DMS114 treated with DMSO at 0.1 percent for 48 hours (cell line): Measurements from ENCODE around the gene CHSY1.
"Not testable (repeated sequence)": the region's sequence is repeated elsewhere in the genome, so short reads cannot be mapped to it uniquely, and the experiment has no call there.

ENCODE experiments used
- DNase-seq: peaks from one replicate; lab custom pipeline; 2025; ENCODE audit not compliant: unreplicated experiment; lab: John Stamatoyannopoulos, UW

The CHSY1 gene, protein sequence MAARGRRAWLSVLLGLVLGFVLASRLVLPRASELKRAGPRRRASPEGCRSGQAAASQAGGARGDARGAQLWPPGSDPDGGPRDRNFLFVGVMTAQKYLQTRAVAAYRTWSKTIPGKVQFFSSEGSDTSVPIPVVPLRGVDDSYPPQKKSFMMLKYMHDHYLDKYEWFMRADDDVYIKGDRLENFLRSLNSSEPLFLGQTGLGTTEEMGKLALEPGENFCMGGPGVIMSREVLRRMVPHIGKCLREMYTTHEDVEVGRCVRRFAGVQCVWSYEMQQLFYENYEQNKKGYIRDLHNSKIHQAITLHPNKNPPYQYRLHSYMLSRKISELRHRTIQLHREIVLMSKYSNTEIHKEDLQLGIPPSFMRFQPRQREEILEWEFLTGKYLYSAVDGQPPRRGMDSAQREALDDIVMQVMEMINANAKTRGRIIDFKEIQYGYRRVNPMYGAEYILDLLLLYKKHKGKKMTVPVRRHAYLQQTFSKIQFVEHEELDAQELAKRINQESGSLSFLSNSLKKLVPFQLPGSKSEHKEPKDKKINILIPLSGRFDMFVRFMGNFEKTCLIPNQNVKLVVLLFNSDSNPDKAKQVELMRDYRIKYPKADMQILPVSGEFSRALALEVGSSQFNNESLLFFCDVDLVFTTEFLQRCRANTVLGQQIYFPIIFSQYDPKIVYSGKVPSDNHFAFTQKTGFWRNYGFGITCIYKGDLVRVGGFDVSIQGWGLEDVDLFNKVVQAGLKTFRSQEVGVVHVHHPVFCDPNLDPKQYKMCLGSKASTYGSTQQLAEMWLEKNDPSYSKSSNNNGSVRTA

DNA sequence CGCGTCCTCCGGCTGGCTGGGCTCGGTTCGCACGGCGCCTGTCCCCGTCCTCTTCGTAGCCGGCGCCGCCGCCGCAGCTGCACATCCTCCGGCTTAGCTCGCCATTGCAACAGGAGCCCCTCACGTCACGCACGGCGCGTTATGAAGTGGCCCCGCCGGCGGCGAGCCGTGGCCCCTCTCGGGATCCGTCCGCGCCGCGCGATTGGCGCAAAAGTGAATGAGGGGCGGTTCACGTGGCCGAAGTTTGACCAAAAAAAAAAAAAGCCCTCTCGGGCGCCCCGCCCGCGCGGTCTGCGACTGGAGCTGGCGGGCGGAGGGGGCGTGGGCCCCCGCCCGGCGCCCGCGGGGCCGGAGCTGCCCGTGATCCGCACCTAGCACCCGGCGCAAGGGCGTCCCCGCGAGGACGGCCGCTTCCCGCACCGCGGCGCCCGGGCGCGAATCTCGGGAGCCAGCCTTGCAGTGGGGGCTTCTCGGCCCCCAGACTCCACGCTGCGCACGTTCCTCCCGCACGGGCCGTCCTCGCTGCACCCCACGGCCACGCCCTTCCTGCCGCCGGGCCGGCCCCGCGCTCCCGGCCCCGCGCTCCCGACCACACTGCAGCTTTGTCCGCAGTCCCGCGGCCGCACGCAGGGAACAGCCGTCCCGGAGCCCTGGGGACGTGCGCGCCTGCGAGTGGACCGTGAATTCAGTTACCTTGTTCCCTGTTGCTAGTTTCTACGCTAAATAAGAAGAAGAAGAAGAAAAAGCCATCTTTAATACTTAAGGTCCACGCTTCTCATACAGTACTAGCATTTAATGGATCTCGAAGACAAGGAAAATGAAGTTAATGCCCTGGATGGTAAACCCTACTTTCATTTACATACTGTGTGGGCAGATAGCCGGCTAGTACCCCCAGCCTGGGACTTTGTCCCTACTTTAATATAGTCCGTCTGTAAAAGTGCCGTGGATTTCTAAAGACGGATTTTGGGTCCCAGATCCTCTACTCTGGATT is at the start of gene CHSY1:
Gene CHSY1, minus strand, starts transcription at position 219 of the 991 bp plus-strand sequence. CDS start 592 bp downstream, outside the sequence.
- DNase-seq: peak; percentile 82

DNA sequence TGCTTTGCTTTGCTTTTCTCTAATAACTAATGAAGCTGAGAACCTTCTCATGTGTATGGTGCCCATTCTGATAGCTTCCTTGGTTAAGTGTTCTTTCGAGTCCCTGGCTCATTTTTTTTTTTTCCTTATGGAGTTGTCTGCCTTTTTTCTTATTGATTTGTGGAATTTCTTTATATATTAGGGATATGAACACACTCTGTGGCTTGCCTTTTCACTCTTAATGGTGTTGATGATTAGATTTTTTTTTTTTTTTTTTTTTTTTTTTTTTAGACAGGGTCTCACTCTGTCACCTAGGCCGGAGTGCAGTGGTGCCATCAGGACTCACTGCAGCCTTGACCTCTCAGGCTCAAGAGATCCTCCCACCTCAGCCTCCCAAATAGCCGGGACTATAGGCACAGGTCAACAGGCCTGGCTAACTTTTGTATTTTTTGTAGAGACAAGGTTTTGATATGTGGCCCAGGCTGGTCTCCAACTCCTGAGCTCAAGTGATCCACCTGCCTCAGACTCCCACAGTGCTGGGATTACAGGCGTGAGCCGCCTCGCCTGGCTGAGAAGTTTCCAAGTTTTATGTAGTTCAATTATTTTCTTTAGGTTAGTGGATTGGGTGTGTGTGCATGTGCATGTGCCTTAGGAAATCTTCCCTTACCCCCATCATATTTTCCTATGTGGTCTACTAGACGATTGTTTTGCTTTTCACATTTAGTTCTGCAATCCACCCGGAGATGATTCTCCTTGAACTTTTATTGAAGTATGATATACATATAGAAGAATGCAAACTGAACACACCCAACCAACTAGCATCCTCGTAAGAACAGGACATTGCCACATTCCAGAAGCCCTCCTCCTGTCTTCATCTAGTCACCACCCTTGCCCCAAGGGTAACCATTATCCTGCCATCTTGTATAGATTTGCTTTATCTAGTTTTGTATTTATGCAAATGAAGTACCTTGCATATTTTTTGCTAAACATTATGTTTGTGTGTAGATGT is 44.9 kb upstream of the CHSY1 start:
- DNase-seq: no peak

DNA sequence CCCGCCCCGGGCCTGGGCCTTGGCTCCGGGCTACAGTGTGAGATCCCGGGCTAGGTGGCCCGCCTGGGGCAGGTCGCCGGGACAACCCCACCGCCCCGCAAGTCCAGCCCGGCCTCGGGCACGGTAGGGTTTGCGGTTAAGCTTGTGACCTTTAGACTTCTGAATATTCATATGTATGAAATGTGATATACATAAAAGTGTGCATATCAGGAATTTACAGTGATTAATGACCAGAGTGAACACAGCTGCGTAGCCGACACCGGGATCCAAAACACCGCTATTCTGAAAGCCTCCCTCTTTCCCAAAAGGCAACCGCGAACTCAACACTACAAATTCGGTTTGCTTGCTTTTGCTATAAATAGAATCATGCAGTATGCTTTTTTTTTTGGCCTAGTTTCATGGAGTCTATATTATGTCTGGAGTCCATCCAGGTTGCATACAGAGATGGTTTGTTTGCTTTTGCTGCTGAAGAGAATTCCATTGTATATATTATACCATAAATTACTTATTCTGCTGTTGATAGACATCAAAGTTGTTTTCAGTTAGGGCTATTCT is 43.8 kb upstream of the CHSY1 start:
- DNase-seq: no peak

DNA sequence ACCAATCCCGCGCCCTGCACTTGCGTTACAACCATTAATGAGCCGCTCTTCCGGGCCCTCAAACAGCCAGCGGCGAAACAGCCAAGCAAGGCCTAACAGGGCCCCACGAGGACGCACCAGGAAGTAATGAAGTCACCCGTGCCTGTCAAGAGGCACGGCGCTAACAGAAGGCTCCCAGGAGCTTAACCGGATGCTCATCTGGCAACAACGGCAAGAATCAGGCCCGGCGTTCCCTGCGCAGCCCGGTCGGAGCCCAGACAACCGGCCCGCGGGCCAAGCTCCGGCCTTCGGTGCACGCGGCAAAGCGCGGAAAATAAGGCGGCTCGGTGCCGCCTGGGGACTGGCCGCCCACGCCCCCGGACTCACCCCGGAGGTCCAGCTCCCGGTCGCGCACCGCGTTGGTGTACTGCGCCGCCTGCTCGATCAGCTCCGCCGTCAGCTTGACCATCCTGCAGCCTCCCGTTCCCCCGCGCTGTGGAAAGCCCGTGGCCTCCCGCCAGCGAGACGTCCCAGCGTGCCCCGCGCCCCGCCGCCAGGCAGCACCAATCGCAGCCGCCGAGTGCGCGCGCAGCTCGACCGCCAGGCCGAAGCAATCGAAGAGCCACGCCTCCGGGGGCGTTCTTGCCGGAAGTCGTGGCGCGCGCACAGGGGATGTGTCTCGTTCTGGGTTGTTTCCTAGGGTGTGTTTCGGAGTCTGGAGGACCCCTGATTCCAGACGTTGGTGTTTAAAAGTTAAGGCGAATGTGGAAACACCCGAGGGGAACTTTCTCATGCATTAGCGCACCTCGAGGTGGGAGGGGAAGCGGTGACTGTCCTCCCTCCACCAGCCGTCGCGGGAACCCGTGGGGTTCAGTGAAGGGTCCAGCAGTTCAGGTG is 43.1 kb upstream of the CHSY1 start, which contains the start of gene SNRPA1:
Gene SNRPA1, minus strand, starts transcription at position 518 of the 876 bp plus-strand sequence. Its CDS starts 70 bp downstream, at position 448.
- peak; percentile 93 for DNase-seq

DNA sequence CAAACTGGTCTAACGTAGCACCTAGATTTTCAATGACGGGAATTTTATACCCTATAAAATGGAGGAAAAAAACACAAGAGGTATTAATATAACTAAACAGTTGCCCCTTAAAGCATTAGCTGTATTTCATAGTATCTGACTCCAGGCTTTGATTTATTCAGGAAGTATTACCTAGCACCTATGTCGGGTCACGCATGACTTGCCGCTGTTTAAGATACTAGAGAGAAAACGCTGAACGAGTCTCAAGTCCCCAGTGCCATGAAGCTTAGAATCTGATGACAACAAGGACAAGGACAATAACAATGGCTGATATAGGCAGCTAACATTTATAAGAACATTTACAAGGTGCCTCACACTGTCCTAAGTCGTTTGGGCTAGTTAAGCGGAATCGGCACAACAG is 41.3 kb upstream of the CHSY1 start:
- no peak for DNase-seq

DNA sequence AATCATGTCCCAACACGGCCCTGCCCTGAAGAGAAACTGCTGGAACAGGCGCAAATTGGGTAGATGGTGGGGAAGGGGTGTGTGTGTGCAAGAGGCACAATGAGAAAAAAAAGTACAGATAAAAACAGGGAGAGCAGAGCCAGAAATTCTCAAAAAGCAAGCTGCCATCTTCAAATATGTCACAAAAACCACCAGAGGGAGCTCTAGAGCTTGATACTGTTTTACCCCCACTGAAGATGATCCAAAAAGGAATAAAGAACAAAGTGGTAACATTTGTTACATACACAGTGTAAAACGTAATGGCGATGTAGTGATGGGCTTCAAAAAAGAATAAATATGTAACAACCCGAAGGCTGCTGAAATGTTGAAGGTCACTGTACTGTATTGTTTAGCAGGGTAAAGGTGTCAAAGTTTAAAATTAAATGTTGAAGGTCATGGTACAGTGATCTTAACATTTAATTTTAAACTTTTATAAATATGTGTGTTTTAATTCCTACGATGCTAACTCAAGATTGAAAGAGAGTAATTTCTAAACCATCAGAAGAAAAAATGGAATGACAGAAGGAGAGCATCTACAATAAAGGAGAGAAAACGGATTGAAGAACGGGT is 37.2 kb upstream of the CHSY1 start:
- DNase-seq: peak; percentile 57

DNA sequence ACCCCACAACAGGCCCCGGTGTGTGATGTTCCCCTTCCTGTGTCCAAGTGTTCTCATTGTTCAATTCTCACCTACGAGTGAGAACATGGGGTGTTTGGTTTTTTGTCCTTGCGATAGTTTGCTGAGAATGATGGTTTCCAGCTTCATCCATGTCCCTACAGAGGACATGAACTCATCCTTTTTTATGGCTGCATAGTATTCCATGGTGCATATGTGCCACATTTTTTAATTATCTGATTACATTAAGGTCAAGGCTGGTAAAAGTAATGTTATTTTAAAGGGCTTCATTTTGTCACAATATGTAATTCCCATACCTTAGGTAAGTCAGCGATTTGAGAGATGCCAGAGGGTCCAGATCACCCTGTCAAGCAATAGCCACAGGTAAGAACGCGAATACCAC is 35.5 kb upstream of the CHSY1 start:
- not testable (repeated sequence) for DNase-seq

DNA sequence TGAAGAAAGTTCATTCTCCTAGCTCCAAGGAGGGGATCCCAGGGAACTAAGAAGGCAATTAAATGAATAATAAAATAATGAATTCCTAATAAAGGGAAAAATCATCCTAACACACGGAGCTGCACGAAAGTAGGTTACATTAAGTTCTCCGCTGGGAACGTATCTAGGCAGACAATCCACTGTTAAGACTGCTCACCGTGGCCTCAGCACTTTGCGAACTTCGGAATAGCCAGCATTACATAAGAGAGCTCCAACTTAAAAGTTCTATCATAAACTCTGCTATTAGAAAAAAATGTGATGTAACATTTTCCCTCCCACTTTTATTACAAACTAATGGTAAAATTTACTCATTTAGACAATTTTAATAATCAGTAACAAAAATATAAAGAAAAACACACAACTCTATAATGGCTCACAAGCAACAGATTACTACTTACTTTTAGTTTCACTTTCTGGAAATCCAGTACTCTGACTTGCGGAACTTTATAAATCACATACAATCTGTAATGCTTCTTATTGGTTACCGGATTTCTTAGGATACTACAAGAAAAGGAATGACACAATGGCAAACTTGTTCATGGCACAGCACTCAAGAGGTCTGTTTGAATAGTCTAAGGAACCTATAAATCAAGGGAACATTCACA is 34.7 kb upstream of the CHSY1 start:
- no peak for DNase-seq

DNA sequence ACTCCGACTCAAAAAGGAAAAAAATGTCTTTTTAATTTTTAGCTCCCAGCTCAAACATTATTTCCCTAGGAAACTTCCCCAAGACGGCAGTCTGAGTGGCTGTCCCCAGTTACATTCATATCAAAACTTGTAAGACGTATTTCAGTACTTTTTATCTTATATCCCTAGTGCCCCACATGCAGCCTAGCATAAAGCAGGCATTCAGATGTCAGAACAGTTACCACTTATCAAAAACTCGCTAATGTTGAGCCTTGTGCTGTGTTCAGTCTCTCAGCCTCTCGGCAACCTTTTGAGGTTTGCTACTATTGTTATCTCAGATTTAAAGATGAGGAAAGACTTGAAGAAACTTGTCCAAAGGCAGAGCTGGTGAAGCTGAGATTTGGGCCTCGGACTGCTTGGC is 32.1 kb upstream of the CHSY1 start:
- DNase-seq: no peak

DNA sequence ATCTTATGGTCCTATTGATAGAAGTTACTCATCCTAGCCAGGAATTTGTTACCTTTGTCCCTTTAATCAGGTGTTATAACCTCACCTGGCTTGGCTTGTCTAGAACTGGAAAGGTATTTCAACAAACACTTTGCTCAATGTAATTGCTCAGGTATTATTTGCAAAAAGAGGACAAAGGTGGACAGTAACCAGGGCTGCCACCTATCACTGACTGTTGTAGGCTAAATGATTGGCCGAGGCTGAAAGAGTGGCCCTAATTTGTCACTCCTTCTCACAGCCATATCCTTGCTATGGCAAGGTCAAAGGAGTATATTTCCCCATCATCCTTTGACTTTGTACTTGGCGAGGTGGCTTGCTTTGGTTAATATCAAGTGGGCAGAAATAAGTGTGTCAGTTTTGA is 28.2 kb upstream of the CHSY1 start:
- DNase-seq: no peak

DNA sequence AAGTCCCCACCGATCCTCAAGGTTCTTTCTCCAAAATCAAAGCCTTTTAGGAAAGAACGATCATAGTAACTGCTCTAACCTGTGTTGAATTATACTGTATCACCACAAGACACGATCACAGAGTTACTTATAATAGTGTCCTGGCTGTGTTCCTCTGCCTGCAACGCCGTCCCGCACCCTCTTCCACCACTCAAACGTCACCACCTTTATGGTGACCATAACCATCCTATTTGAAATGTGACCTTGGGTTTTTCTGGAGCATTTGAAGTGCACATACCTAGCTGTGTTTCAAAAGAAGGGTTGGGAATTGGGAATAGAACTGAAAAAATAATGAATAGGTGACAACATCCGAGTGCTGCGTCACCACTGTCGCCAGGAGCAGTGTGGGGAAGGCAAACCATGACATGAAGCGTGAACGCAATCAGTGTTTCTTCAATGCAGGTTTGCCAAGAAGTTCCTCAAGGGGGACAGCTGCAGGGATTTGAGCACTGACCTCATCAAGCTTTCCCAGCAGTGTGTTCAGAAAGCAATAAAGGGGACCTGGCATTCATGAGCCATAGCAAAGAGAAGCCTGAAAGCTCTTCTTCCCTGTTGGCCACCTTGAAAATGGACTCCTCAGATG is 26.2 kb upstream of the CHSY1 start:
- DNase-seq: no peak

DNA sequence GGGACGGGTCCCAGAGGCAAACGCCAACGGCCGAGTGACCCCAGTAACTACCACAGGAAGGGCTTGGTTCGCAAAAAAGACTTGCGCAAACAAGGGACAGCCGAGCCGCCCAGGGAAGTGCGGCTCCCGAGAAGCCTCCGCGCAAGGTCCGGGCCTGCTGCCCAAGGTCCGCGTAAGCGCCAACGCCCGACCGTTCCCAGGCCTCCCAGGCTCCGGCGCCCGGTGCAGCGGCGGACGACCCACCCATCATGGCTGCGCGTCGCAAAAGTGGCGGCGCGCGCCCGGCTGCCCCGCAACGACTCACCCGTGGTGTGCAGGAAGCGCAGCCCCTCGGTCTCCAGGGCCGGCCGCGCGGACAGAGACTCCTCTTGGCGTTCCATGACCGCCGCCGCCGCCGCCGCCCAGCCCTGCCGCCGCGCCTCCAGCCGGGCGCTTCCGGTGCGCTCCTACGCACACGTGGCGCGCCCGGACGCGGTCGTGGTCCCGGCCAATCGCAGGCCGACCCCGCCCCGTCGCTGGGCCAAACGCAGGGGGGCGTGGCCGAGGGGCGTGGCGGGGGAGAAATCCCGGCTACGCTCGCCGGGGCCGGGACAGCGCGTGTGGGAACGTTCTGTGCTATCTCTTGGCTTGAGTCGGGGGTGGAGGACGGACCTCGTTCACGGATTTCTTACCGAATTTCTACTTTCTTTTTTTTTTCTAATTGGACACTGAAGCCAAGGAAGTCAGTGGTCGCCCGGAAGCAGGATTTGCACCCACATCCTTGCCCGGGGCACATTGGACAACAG is 25.4 kb upstream of the CHSY1 start, which contains the start of gene SELENOS:
Gene SELENOS, minus strand, starts transcription at position 448 of the 785 bp plus-strand sequence. Its CDS starts 68 bp downstream, at position 380.
- peak; percentile 88 for DNase-seq

DNA sequence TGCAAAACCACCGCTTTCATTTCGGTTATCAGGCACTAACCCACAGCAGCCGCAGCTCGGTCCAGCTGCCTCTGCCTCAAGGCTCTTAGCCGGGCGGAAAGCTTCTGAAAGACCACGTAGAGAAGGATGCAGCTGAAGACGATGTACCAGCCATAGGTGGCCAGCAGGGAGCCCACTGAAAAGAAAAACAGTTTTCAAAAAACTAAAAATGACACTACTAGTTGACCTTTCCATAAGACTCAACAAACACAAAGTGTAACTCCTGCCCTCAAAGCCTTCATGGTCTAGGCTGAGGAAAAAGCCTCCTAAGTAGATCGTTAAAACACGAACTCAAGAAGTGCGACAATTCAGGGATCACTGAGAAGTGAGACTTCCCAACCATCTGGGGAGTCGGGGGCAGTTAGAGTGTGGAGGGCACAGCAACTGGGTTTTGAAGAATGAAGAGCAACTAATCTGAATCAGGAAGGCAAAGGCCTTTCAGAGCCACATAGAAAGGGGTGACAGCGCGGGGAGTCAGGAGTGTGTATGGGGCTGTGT is 24.7 kb upstream of the CHSY1 start:
- DNase-seq: peak; percentile 19

DNA sequence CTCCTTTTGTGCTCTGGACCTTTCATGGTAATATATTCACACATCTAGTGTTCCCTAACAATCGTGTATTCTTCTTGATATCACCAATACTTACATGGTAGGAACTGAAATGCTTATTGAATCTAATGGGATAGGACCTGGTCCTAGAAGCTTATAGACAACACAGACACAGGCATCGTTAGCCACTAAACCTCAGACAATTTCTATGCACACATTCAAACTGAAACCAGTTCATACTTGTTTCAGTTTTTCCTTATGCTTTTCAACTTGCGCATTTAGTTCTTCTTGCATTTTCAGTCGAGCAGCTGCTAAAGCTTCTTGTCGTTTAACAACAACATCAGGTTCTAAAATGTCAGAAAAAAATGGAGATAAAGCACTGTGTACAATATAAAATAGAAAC is 23.2 kb upstream of the CHSY1 start:
- no peak for DNase-seq

DNA sequence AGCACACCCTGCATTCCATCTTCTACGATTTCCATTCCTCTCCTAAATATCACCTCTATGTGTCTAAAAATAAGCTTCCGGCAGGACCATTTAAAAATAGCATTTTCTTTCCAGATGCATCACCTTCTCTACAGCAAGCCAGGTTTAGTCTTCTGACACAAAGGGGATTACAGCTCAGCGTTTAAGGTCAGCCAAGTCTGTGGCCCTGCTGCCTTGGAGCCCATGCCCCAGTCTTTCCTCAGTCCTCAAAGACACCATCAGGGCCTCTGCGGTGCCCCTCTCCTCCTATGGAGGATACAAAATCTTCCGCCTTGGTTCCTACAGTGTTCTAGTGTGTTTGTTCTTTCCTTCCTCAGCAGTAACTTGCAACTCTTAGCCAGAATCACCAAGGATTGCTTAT is 21.7 kb upstream of the CHSY1 start:
- no peak for DNase-seq

DNA sequence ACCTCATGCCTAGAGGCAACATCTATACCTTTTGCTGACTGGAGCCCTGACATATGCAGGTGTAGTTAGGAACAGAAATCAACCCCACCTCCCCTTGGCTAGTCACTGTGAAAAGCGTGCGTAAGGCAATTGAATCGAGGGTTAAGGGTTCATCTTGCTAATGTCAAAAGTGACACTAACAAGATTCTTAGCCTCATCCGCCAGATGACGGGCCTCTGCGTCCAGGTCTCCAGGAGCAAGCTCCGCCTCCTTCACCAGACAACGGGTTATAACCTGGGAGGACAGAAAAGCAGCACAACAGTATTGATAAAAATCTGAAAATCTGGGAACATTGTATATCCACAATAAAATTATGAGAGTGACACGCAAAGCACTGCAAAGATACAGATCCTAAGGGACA is 20.7 kb upstream of the CHSY1 start:
- DNase-seq: no peak
